Smooth muscle cell (in vitro differentiated cells): ENCODE results near the gene PHACTR1. TPM values are rescaled to one million over a fixed set of nuclear protein-coding genes. Genes with fewer than 3 reads are reported as not detected.

ENCODE experiments used
- DNase-seq: peaks from one replicate; lab custom pipeline; 2025; ENCODE audit not compliant: unreplicated experiment; lab: John Stamatoyannopoulos, UW
- H2AFZ ChIP-seq: fragments of 200-600 bp; sonication (generic); 2 replicates; pipeline ENCODE4 v1.6.0; 2016; ENCODE audit warnings: antibody characterized with exemption, low read depth, mild to moderate bottlenecking
- H3F3A ChIP-seq: fragments of 200-600 bp; sonication (generic); 2 replicates; pipeline ENCODE4 v1.6.0; 2017; ENCODE audit warnings: antibody characterized with exemption, low read depth
- H3K27ac ChIP-seq: fragments of 200-600 bp; sonication (generic); 2 replicates; pipeline ENCODE4 v1.5.1; 2016; ENCODE audit warnings: low read depth, mild to moderate bottlenecking
- H3K27me3 ChIP-seq: fragments of 200-600 bp; sonication (generic); 2 replicates; pipeline ENCODE4 v1.6.1; 2016; ENCODE audit warnings: low read depth, mild to moderate bottlenecking
- H3K36me3 ChIP-seq: fragments of 200-600 bp; sonication (generic); 2 replicates; pipeline ENCODE4 v1.5.1; 2016; ENCODE audit warnings: low read depth
- H3K4me1 ChIP-seq: fragments of 200-600 bp; sonication (generic); 2 replicates; pipeline ENCODE4 v1.5.1; 2016; ENCODE audit warnings: low read depth
- H3K4me2 ChIP-seq: fragments of 200-600 bp; sonication (generic); 2 replicates; pipeline ENCODE4 v1.6.0; 2016; ENCODE audit warnings: mild to moderate bottlenecking
- H3K4me3 ChIP-seq: fragments of 200-600 bp; sonication (generic); 2 replicates; pipeline ENCODE4 v1.5.1; 2016; ENCODE audit warnings: mild to moderate bottlenecking
- H3K79me2 ChIP-seq: fragments of 200-600 bp; sonication (generic); 2 replicates; pipeline ENCODE4 v1.6.0; 2016; ENCODE audit warnings: low read depth, mild to moderate bottlenecking
- H3K9ac ChIP-seq: fragments of 200-600 bp; sonication (generic); 2 replicates; pipeline ENCODE4 v1.6.0; 2016; ENCODE audit warnings: low read depth
- H3K9me3 ChIP-seq: fragments of 200-600 bp; sonication (generic); replicated peaks from 2 replicates; pipeline ENCODE4 v1.5.1; 2016; ENCODE audit warnings: low read depth
- H4K20me1 ChIP-seq: fragments of 200-600 bp; sonication (generic); 2 replicates; pipeline ENCODE4 v1.6.0; 2016; ENCODE audit warnings: low read depth
- CTCF ChIP-seq: fragments of 200-600 bp; sonication (generic); IDR thresholded peaks from 2 replicates; pipeline ENCODE4 v1.5.1; 2017; ENCODE audit warnings: borderline replicate concordance, mild to moderate bottlenecking, antibody characterized with exemption; ENCODE audit not compliant: insufficient read depth, poor library complexity, severe bottlenecking
- WGBS: methylation state at CpG from one replicate; pipeline ENCODE4 v1.1.7; 2016; ENCODE audit warnings: low lambda C conversion rate; 5-methylcytosine and 5-hydroxymethylcytosine counted together
- polyA plus RNA-seq: library from polyadenylated mRNA; unstranded; fragments of >200 nt; fragmentation: Nextera tagmentation; extraction: Ambion mirVana; gene quantifications from 2 replicates; pipeline ENCODE4 v1.2.1, GENCODE V29; 2016
- total RNA-seq: library from RNA; depleted of rRNA; stranded (reverse); fragments of >200 nt; gene quantifications from 2 replicates; pipeline ENCODE4 v1.2.3, GENCODE V29; 2014

Gene PHACTR1
- total and polyA plus RNA-seq, 2 experiments from 2014 or later: 0.09 to 0.67 TPM

GRCh38 chr6:12987783-12988182, 271.2 kb downstream of the PHACTR1 start:
- no peaks in the 10 kb centered on the region for H3K4me1 ChIP-seq
- H3K9me3 ChIP-seq: no peaks in the 10 kb centered on the region
- no peak overlapping the region for H3K4me2 ChIP-seq
- H2AFZ ChIP-seq: no peak overlapping the region
- H3K4me3 ChIP-seq: no peak overlapping the region
- DNase-seq: no peak
- no peaks in the 10 kb centered on the region for H3K36me3 ChIP-seq
- H4K20me1 ChIP-seq: no peaks in the 10 kb centered on the region
- H3K27me3 ChIP-seq: peaks cover 3% of the 10 kb centered on the region
- H3K9ac ChIP-seq: no peak overlapping the region
- H3K79me2 ChIP-seq: no peaks in the 10 kb centered on the region
- no peak overlapping the region for H3K27ac ChIP-seq
- TF ChIP-seq CTCF: no peak
- no peaks in the 10 kb centered on the region for H3F3A ChIP-seq

GRCh38 chr6:12990162-12990561, 273.6 kb downstream of the PHACTR1 start:
- H3K36me3 ChIP-seq: no peaks in the 10 kb centered on the region
- WGBS: 90% methylated on average over 7 of the region's 7 CpGs
- DNase-seq: no peak
- H4K20me1 ChIP-seq: no peaks in the 10 kb centered on the region
- H3K4me1 ChIP-seq: no peaks in the 10 kb centered on the region
- no peak overlapping the region for H3K4me2 ChIP-seq
- H3F3A ChIP-seq: no peaks in the 10 kb centered on the region
- no peak overlapping the region for H3K27ac ChIP-seq
- H3K9me3 ChIP-seq: peaks cover 2% of the 10 kb centered on the region
- H2AFZ ChIP-seq: no peak overlapping the region
- peaks cover 3% of the 10 kb centered on the region for H3K27me3 ChIP-seq
- no peak overlapping the region for H3K9ac ChIP-seq
- H3K79me2 ChIP-seq: no peaks in the 10 kb centered on the region
- no peak for TF ChIP-seq CTCF
- H3K4me3 ChIP-seq: no peak overlapping the region

- TF ChIP-seq CTCF: no peak
Measured at GRCh38 chr6:12991435-12991834, 274.9 kb downstream of the PHACTR1 start.

GRCh38 chr6:12992770-12993169, 276.2 kb downstream of the PHACTR1 start:
- H2AFZ ChIP-seq: no peak overlapping the region
- H3K9ac ChIP-seq: no peak overlapping the region
- no peaks in the 10 kb centered on the region for H3K4me1 ChIP-seq
- no peaks in the 10 kb centered on the region for H3K79me2 ChIP-seq
- no peaks in the 10 kb centered on the region for H3K36me3 ChIP-seq
- 81% methylated on average over 7 of the region's 7 CpGs for WGBS
- no peak for TF ChIP-seq CTCF
- H3K9me3 ChIP-seq: peaks cover 2% of the 10 kb centered on the region
- H3F3A ChIP-seq: no peaks in the 10 kb centered on the region
- H3K4me2 ChIP-seq: no peak overlapping the region
- H3K27me3 ChIP-seq: peaks cover 3% of the 10 kb centered on the region
- no peak overlapping the region for H3K4me3 ChIP-seq
- H3K27ac ChIP-seq: no peak overlapping the region
- H4K20me1 ChIP-seq: no peaks in the 10 kb centered on the region
- DNase-seq: no peak

More at GRCh38 chr6:12991435-12991834, 274.9 kb downstream of the PHACTR1 start:
- Histone ChIP-seq H3K4me1 (no peaks in the 10 kb centered on the region), H3K36me3 (no peaks in the 10 kb centered on the region), H3K4me2 (no peak overlapping the region), H3K4me3 (no peak overlapping the region), H3K27me3 (peaks cover 3% of the 10 kb centered on the region), H2AFZ (no peak overlapping the region), H3K9ac (no peak overlapping the region), H4K20me1 (no peaks in the 10 kb centered on the region), H3K9me3 (peaks cover 2% of the 10 kb centered on the region), H3K27ac (no peak overlapping the region), H3F3A (no peaks in the 10 kb centered on the region), H3K79me2 (no peaks in the 10 kb centered on the region)
- DNase-seq: no peak
- 84% methylated on average over 3 of the region's 3 CpGs for WGBS
